ENCODE results near the gene FAM168B.

Gene FAM168B

DNA sequence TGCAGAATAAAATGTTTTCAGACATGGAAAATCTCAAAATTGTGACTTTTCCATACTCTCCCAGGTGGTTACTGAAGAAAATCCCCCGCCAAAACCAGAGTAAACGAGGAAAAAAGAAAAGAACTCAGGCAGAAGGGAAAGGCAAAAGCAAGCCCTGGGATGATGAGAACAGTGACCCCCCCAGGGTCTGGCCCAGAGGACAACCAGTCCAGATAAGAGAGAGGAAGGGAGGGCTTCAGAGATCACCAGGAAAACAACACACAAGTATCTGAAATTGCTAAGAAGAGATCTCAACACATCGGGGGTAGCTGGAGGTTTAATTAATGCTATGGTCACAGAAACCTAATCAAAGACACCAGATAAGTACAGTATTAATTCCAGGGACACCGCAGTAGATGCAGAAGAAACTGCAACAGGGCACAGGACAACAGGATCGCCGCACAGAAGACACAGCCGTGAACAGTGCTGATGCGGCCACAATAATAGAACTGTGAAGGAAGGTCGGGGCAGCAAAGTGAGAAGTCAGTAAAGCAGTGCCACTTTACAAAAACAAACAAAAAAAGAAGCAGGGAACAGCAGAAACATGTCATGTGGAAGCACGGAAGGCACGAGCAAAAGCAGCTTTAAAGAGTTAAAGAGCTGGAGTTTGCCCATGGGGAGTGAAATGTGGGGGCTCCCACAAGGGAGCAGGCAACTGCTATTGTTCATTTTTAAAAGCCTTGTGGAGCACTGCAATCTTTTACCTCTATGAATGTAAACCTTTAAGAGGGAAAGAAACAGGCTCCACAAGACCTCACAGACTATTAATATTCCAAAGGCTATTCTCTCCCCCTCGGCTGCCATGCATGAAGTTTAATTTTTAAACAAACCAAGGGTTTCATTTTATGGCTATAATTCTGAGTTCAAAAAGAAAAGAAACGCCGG, 28.4 kb downstream of the FAM168B start:
- Histone ChIP-seq H3K9me3 (ENCODE audit: control insufficient read depth, low read length) (no peaks in the 10 kb centered on the region), H3K9ac (ENCODE audit: low read length) (no peak overlapping the region), H3K4me1 (ENCODE audit: control insufficient read depth, insufficient read depth, low read length) (no peaks in the 10 kb centered on the region), H3K4me3 (ENCODE audit: low read length) (no peak overlapping the region), H3K36me3 (ENCODE audit: control insufficient read depth, insufficient read depth, low read length) (peaks cover 4% of the 10 kb centered on the region), H3K27me3 (ENCODE audit: control insufficient read depth, insufficient read depth, low read length) (no peaks in the 10 kb centered on the region)

DNA sequence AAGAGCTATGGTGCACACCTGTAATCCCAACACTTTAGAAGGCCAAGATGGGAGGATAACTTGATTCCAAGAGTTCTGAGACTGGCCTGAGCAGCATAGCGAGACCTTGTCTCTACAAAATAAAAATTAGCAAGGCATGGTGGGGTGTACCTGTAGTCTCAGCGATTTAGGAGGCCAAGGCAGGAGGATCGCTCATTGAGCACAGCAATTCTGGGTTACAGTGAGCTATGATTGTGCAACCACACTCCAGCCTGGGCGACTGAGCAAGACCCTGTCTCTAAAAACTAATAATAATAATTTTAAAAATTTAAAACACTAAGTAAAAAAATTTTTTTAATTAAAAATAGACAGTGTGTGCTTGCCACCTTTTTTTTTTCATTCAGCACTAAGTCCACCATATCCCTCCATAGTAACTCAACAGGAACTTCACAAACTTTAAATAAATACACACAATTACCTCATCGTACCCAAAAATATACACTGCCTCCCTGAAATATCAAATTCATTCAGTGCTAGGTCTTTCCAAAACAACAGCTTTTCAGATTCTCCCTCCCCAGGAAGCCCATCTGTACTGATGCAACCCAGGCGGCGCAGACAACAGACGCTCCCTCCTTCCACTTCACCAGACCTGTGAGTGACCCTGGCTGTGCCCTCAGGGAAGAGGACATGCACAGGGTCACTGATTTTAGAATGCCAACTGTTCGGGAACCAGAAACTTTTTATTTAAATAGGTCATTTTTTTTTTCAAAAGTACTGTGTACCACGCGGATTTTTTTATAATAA, 29.6 kb downstream of the FAM168B start:
- Histone ChIP-seq H3K9ac (ENCODE audit: low read length) (no peak overlapping the region), H3K36me3 (ENCODE audit: control insufficient read depth, insufficient read depth, low read length) (peaks cover 4% of the 10 kb centered on the region), H3K27me3 (ENCODE audit: control insufficient read depth, insufficient read depth, low read length) (no peaks in the 10 kb centered on the region), H3K4me1 (ENCODE audit: control insufficient read depth, insufficient read depth, low read length) (no peaks in the 10 kb centered on the region), H3K4me3 (ENCODE audit: low read length) (no peak overlapping the region), H3K9me3 (ENCODE audit: control insufficient read depth, low read length) (no peaks in the 10 kb centered on the region)

DNA sequence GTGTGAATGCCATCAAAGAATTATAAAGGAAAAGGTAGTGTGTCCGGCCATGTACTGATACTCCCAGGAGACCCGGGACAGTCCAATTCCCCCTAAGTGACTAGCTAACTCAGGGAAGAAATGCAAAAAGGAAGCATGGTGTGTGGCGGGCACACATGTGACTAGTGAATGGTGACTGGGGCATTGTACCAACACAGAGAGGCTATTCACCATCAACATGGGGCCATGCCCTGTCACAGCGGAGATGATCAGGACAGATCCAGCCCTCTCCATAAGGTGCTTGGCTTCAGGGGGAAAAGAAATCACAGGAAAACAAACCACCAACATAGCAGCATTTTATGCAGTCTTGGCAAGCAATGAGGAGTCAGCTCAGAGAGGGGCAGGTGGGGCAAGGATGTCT, 34.3 kb downstream of the FAM168B start:
- no peak overlapping the region for H3K4me3 ChIP-seq (ENCODE audit: low read length)
- no peaks in the 10 kb centered on the region for H3K4me1 ChIP-seq (ENCODE audit: control insufficient read depth, insufficient read depth, low read length)
- no peak overlapping the region for H3K9ac ChIP-seq (ENCODE audit: low read length)
- H3K36me3 ChIP-seq (ENCODE audit: control insufficient read depth, insufficient read depth, low read length), result peaks cover 5% of the 10 kb centered on the region
- H3K9me3 ChIP-seq (ENCODE audit: control insufficient read depth, low read length), result no peaks in the 10 kb centered on the region
- H3K27me3 ChIP-seq (ENCODE audit: control insufficient read depth, insufficient read depth, low read length), result no peaks in the 10 kb centered on the region

DNA sequence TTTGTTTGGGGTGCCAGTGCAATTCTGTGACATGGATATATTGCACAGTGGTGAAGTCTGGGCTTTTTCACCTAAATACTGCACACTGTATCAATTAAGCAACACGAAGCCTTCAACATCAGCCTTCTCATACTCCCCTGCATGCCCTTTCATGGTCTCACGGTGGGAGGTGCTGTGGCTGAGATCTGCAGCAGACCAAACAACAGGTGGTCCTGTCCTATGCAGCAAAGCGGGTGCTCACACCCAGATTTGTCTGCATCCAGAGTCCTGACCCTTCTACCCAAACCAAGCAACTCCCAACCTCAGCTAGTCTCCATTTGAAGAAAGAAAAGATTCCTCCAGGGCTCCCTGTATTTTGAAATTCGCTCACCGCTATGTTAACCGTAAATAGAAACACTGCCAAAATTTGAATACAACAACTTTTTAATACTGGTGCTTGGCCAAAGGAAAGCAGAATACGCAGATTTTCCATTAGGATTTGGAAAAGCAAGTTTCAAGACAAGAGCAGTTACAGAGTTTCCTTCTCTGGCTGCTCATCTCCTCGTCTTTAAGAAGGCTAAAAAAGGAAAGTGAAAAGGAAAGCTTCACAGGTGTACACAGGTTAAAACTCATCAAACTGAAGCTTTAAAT, 34.9 kb downstream of the FAM168B start:
- no peaks in the 10 kb centered on the region for H3K27me3 ChIP-seq (ENCODE audit: control insufficient read depth, insufficient read depth, low read length)
- no peaks in the 10 kb centered on the region for H3K4me1 ChIP-seq (ENCODE audit: control insufficient read depth, insufficient read depth, low read length)
- no peak overlapping the region for H3K9ac ChIP-seq (ENCODE audit: low read length)
- H3K9me3 ChIP-seq (ENCODE audit: control insufficient read depth, low read length), result no peaks in the 10 kb centered on the region
- H3K4me3 ChIP-seq (ENCODE audit: low read length), result no peak overlapping the region
- H3K36me3 ChIP-seq (ENCODE audit: control insufficient read depth, insufficient read depth, low read length), result peaks cover 5% of the 10 kb centered on the region

DNA sequence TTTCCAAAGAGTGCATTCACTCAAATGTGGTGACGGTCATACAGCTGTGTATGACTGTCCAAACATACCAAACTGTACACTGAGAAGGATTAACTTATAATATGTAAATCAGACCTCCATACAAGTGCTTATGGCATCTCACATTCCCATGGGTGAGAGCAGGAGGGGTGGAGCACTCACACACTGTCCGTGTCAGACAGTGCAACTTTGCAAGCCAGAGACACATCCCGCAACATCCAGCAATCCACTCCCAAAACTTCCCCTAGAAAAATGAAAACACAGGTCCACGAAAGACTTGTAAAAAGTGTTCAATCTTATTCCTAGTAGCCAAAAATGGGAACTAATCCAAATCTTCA, 36.4 kb downstream of the FAM168B start:
- H3K36me3 ChIP-seq (ENCODE audit: control insufficient read depth, insufficient read depth, low read length), result peaks cover 14% of the 10 kb centered on the region
- H3K27me3 ChIP-seq (ENCODE audit: control insufficient read depth, insufficient read depth, low read length), result no peaks in the 10 kb centered on the region
- H3K4me3 ChIP-seq (ENCODE audit: low read length), result no peak overlapping the region
- H3K9ac ChIP-seq (ENCODE audit: low read length), result no peak overlapping the region
- no peaks in the 10 kb centered on the region for H3K9me3 ChIP-seq (ENCODE audit: control insufficient read depth, low read length)
- no peaks in the 10 kb centered on the region for H3K4me1 ChIP-seq (ENCODE audit: control insufficient read depth, insufficient read depth, low read length)

- Histone ChIP-seq H3K9me3 (ENCODE audit: control insufficient read depth, low read length) (no peaks in the 10 kb centered on the region), H3K36me3 (ENCODE audit: control insufficient read depth, insufficient read depth, low read length) (peaks cover 17% of the 10 kb centered on the region), H3K4me1 (ENCODE audit: control insufficient read depth, insufficient read depth, low read length) (no peaks in the 10 kb centered on the region), H3K27me3 (ENCODE audit: control insufficient read depth, insufficient read depth, low read length) (no peaks in the 10 kb centered on the region), H3K4me3 (ENCODE audit: low read length) (no peak overlapping the region), H3K9ac (ENCODE audit: low read length) (no peak overlapping the region)
Observed at GRCh38 chr2:131056204-131056931, 36.9 kb downstream of the FAM168B start.

DNA sequence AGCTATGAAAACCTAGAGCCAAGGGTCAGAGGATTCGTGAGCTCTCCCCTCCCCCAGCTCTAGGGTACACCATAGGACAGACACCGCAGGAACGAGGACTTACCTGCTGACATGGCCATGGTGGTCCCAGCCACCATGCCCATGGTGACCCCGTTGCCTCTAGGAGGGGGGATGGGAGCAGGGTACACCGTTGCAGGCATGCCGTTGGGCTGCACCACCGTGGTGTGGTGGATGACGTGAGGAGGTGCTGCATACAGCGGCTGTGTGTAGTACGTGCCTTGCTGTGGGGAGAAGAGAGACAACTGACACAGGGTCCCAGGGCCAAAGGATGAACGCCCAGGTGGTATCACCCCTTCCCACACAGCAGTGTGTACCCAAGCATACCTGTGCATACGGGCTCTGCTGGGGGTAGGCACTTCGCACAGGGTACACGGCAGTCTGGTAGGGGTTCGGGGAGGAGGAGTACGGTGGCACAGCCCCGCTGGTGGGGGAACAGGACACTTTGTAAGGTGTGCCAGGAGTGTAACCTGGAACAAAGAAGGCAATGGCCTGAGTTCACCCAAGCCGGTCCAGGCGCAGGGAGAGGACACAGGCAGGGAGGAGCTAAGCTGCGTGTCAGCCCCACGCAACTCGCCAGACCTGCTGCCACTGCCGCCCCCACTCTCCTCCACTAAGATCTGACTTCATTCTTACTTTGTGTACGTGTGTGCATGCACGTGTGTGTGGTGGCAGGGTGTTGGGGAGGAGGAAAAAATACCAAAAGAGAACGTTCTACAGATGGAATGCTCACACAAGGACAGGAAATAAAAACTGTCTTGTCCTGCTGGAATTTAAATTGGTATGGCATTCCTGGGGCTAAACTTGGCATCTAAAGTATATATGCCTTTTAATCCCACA, 37.8 kb downstream of the FAM168B start:
- H3K9ac ChIP-seq (ENCODE audit: low read length), result no peak overlapping the region
- H3K36me3 ChIP-seq (ENCODE audit: control insufficient read depth, insufficient read depth, low read length), result peaks cover 17% of the 10 kb centered on the region
- no peaks in the 10 kb centered on the region for H3K9me3 ChIP-seq (ENCODE audit: control insufficient read depth, low read length)
- no peak overlapping the region for H3K4me3 ChIP-seq (ENCODE audit: low read length)
- H3K27me3 ChIP-seq (ENCODE audit: control insufficient read depth, insufficient read depth, low read length), result no peaks in the 10 kb centered on the region
- H3K4me1 ChIP-seq (ENCODE audit: control insufficient read depth, insufficient read depth, low read length), result no peaks in the 10 kb centered on the region

GRCh38 chr2:131054488-131054887, 38.8 kb downstream of the FAM168B start:
- peaks cover 20% of the 10 kb centered on the region for H3K36me3 ChIP-seq (ENCODE audit: control insufficient read depth, insufficient read depth, low read length)
- no peak overlapping the region for H3K9ac ChIP-seq (ENCODE audit: low read length)
- H3K27me3 ChIP-seq (ENCODE audit: control insufficient read depth, insufficient read depth, low read length), result no peaks in the 10 kb centered on the region
- no peaks in the 10 kb centered on the region for H3K9me3 ChIP-seq (ENCODE audit: control insufficient read depth, low read length)
- no peaks in the 10 kb centered on the region for H3K4me1 ChIP-seq (ENCODE audit: control insufficient read depth, insufficient read depth, low read length)
- H3K4me3 ChIP-seq (ENCODE audit: low read length), result no peak overlapping the region

GRCh38 chr2:131052741-131053263, 40.5 kb downstream of the FAM168B start:
- Histone ChIP-seq H3K4me3 (ENCODE audit: low read length) (no peak overlapping the region), H3K9me3 (ENCODE audit: control insufficient read depth, low read length) (no peaks in the 10 kb centered on the region), H3K9ac (ENCODE audit: low read length) (no peak overlapping the region), H3K36me3 (ENCODE audit: control insufficient read depth, insufficient read depth, low read length) (peaks cover 24% of the 10 kb centered on the region), H3K4me1 (ENCODE audit: control insufficient read depth, insufficient read depth, low read length) (no peaks in the 10 kb centered on the region), H3K27me3 (ENCODE audit: control insufficient read depth, insufficient read depth, low read length) (no peaks in the 10 kb centered on the region)

DNA sequence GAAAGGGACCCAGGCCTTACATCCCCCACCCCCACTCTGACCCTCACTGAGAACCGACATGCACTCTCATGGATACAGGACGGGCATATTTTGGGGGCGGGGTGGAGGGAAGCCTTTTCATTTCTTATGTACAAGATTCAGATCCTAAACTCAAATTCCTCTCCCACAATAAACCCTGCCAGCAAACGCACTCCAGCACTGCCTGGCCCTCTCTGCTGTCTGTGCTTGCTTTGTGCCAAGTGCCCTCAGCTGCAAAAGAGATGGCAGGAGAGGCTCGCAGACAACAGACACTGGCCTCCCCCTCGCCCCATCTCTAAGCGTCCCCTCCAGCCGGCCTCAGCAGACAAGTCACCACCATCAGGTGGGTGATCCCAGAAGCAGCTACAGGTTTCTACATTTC, 42.4 kb downstream of the FAM168B start:
- Histone ChIP-seq H3K36me3 (ENCODE audit: control insufficient read depth, insufficient read depth, low read length) (peaks cover 20% of the 10 kb centered on the region), H3K9me3 (ENCODE audit: control insufficient read depth, low read length) (no peaks in the 10 kb centered on the region), H3K27me3 (ENCODE audit: control insufficient read depth, insufficient read depth, low read length) (no peaks in the 10 kb centered on the region), H3K9ac (ENCODE audit: low read length) (no peak overlapping the region), H3K4me1 (ENCODE audit: control insufficient read depth, insufficient read depth, low read length) (no peaks in the 10 kb centered on the region), H3K4me3 (ENCODE audit: low read length) (no peak overlapping the region)
